Colonic mucosa (tissue), 4 donors: ENCODE measurements around the gene MUC5B. TPM values are rescaled to one million over a fixed set of nuclear protein-coding genes. Genes with fewer than 3 reads are reported as not detected.

ENCODE experiments used
- DNase-seq: peaks from one replicate; pipeline ENCODE4 v3.0.0-alpha.2; 2020
- H3K27ac ChIP-seq: fragments of 200-600 bp; one replicate; pipeline ENCODE4 v1.8.0; 2021
- H3K27me3 ChIP-seq: fragments of 200-600 bp; one replicate; pipeline ENCODE4 v1.8.0; 2021
- H3K36me3 ChIP-seq: fragments of 200-600 bp; one replicate; pipeline ENCODE4 v1.8.0; 2021
- H3K4me1 ChIP-seq: fragments of 200-600 bp; one replicate; pipeline ENCODE4 v1.8.0; 2021; ENCODE audit warnings: mild to moderate bottlenecking
- H3K4me3 ChIP-seq: fragments of 200-600 bp; one replicate; pipeline ENCODE4 v1.8.0; 2021
- H3K9ac ChIP-seq, 2 donors: one replicate each; pipeline ENCODE4 v1.7.0; 2013; ENCODE audit warnings: control low read depth in 2 of 2, low read depth in 2 of 2, low read length in 2 of 2
- H3K9me3 ChIP-seq: fragments of 200-600 bp; one replicate; pipeline ENCODE4 v1.8.0; 2021
- intact Hi-C: fragments of 100-400 bp; cut with DNase I; formaldehyde crosslinking; loops from one replicate; pipeline ENCODE4 v1.14.1; 2022
- total RNA-seq, 2 donors: library from RNA; stranded (reverse); fragmentation: NEBNext Ultra II Directional in 1 of 2; extraction: Animal tissue kit (Norgen Biotek cat#: 25700) in 1 of 2; gene quantifications; one replicate each; pipeline ENCODE4 v1.2.1, GENCODE V29; 2021
- TF ChIP-seq, protein P1 (sequence below): fragments of 200-600 bp; IDR thresholded peaks from one replicate; pipeline ENCODE4 v1.8.0; 2022; ENCODE audit warnings: antibody characterized with exemption, mild to moderate bottlenecking
- donor health status: healthy.
- donor health status: DM: no; HTN: no; CAD: no.
- donor health status: DM: no; HTN: no; CAD: no.

Gene MUC5B
- total RNA-seq, 2 donors from 2014 or later = 285 to 655 TPM

DNA sequence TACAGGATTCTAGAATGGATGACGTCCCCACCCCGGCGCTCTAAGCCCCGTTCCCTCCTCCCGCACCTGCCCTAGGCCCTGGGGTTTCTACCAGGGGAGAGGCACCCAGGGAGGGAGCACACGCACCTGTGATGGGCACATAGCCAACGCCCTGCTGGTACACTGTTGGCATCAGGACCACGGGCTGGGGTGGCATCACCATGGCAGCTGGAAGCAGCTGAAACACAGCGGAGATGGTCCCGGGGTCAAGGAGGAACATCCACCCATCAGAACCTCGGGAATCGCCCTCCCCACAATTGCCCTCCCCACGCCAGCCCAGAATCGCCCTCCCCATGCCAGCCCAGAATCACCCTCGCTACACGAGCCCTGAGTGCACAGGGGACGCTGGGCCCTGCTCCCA, 63.0 kb downstream of the MUC5B start:
- no peaks in the 10 kb centered on the region for H3K4me1 ChIP-seq

DNA sequence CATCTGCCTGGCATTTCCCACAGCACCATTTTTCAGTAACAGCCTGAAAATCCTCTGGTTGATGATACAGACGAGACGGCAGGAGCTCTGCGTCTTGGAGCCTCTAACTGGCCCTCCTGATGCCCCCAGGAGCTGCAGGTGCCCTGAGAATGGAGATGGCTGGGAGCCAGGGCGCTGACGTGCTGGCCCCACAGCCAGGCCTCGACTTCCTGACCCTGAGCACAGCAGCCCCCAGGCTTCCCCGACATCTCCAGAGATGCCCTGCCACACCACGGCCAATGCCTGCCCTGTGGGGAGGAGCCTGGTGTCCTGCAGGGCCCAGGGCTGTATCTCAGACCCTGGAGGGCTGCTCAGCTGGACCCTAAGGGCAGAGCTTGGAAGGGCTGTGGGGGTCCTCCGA, 65.1 kb downstream of the MUC5B start:
- Histone ChIP-seq H3K9me3 (no peaks in the 10 kb centered on the region), H3K27me3 (no peaks in the 10 kb centered on the region), H3K9ac (no peak overlapping the region), H3K36me3 (peaks cover 21% of the 10 kb centered on the region), H3K4me1 (no peaks in the 10 kb centered on the region), H3K4me3 (no peak overlapping the region), H3K27ac (no peak overlapping the region)
- TF ChIP-seq, protein P1, sequence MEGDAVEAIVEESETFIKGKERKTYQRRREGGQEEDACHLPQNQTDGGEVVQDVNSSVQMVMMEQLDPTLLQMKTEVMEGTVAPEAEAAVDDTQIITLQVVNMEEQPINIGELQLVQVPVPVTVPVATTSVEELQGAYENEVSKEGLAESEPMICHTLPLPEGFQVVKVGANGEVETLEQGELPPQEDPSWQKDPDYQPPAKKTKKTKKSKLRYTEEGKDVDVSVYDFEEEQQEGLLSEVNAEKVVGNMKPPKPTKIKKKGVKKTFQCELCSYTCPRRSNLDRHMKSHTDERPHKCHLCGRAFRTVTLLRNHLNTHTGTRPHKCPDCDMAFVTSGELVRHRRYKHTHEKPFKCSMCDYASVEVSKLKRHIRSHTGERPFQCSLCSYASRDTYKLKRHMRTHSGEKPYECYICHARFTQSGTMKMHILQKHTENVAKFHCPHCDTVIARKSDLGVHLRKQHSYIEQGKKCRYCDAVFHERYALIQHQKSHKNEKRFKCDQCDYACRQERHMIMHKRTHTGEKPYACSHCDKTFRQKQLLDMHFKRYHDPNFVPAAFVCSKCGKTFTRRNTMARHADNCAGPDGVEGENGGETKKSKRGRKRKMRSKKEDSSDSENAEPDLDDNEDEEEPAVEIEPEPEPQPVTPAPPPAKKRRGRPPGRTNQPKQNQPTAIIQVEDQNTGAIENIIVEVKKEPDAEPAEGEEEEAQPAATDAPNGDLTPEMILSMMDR = no peak
- intact Hi-C loops = no loop called here
- DNase-seq = no peak

More for the DNA sequence above, 63.0 kb downstream of the MUC5B start:
- Histone ChIP-seq H3K9ac (no peak overlapping the region), H3K27me3 (no peaks in the 10 kb centered on the region), H3K9me3 (no peaks in the 10 kb centered on the region), H3K4me3 (no peak overlapping the region), H3K36me3 (peaks cover 21% of the 10 kb centered on the region), H3K27ac (no peak overlapping the region)
- DNase-seq = no peak
- TF ChIP-seq, protein P1 = no peak
- intact Hi-C loops = no loop called here

DNA sequence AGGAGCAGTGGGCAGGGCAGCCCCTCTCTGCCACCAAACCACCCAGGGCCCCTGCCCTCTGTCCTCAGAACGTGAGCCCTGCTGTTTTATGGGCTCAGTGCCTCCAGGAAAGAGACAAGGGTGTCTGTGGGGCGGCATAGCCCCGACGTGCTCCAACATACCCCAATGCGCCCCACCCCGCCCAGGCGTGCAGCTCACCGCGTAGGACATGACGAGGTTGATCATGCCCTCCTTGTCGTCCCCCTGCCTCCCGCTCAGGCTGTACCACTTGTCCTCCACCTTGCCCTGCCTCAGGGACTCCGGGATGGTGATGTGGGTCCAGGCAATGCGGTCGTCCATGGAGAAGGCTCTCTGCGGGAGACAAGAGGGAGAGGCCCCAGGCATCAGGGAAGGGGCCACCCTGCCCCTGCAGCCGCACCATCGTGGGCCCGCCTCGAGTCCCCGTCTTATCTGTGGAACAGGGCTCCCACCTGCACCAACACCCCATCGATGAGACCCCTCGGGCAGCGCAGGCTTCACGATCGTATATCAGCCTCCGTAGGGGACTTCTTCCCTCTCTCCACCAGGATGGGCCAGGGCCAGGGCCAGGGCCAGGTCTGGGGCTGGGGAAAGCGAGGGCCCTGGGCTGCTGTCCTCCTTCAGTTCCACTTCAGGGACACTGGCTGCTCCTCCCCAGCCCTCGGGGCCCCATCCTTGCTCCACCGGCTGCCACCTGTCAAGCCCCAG, 65.7 kb downstream of the MUC5B start:
- intact Hi-C loops = no loop called here
- H3K4me3 ChIP-seq = no peak overlapping the region
- TF ChIP-seq, protein P1 = no peak
- H3K27me3 ChIP-seq = no peaks in the 10 kb centered on the region
- no peaks in the 10 kb centered on the region for H3K4me1 ChIP-seq
- no peaks in the 10 kb centered on the region for H3K9me3 ChIP-seq
- no peak overlapping the region for H3K27ac ChIP-seq
- peaks cover 21% of the 10 kb centered on the region for H3K36me3 ChIP-seq
- H3K9ac ChIP-seq = no peak overlapping the region
- DNase-seq = no peak

DNA sequence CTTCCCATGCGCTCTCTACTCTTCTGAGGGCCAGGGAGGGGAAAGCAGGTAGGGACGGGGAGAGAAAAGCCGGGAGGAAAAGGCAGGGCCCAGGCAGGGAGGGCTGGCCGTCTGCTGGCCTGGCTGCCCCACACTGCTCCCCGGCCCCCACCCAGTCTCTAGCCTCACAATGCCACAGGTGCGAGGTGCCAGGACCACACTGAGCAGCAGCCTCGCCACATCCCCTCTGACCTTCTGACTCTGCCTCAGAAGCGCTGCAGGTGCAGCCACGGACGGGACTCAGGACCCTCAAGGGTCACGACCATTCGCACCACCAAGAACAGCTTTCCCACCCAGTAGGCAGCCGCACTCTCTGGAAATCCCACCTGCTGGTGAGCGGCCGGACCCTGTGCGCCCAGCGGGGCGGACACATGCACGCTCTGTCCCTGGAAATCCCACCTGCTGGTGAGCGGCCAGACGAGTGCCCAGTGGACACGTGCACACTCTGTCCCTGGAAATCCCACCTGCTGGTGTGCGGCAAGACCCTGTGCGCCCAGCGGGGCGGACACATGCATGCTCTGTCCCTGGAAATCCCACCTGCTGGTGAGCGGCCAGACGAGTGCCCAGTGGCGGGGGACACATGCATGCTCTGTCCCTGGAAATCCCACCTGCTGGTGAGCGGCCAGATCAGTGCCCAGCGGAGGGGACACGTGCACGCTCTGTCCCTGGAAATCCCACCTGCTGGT, 66.5 kb downstream of the MUC5B start:
- Histone ChIP-seq H3K9me3 (no peaks in the 10 kb centered on the region), H3K27me3 (no peaks in the 10 kb centered on the region), H3K4me1 (no peaks in the 10 kb centered on the region), H3K27ac (no peak overlapping the region), H3K4me3 (no peak overlapping the region), H3K9ac (no peak overlapping the region), H3K36me3 (peaks cover 21% of the 10 kb centered on the region)
- no peak for DNase-seq
- intact Hi-C loops = no loop called here
- TF ChIP-seq, protein P1 = no peak

DNA sequence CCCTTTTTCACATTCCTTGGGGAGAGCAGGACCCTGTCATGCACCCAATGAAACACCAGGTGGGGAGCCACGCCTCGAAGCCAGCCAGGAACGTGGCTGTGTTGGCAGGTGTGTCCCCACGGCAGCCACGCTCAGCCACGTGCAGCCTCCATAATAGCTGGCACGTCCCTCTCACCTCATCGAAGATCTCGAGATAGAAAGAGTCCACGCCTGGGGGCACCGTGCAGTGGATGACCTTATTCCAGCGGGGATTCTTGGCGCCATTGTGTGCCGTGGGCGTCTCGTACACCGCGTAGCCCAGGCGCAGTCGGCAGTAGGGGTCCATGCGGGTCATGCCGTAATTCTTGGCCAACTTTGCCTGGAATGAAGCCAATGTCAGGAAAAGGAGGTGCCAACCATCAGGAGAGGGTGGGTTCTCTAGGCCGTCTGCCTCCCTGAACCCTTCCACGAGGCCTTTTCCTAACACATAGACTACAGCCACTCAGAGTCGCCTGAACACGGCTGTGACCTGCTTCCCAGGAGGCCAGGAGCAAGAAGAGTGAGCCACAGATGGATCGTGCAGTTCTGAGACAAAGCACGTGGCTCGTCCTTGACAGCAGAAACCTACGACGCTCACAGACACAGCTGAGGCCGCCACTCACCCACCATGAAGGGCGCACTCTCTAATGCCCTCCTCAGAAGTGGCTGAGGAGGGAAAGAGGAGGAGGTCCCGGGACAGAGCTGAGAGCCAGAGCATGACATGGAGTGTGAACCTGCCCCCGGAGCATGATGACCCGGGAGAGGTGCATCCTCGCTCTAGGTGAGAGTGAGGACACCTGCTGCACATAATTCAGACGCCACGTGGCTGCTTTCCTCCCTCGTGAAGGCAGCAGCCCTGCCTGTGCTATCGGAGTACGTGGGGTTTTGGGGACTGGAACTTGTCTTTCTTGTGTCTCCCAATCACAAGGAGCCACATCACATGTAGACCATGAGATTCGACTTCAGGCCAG, 67.5 kb downstream of the MUC5B start:
- TF ChIP-seq, protein P1 = no peak
- Histone ChIP-seq H3K27ac (no peak overlapping the region), H3K27me3 (no peaks in the 10 kb centered on the region), H3K9me3 (no peaks in the 10 kb centered on the region), H3K4me1 (no peaks in the 10 kb centered on the region), H3K4me3 (no peak overlapping the region), H3K9ac (no peak overlapping the region), H3K36me3 (peaks cover 21% of the 10 kb centered on the region)
- intact Hi-C loops = loop anchor here (10.0 kb wide), 1 partner anchor 224 kb away; no protein-coding TSS in a partner anchor
- no peak for DNase-seq
